Nephron (organoid): ENCODE results near the gene EME2.

Experiments used
- H3K27ac Mint-ChIP-seq, 3 experiments: 2 replicates each; pipeline ENCODE4 v1.8.0; 2020; ENCODE audit warnings: mixed read lengths in 3 of 3, mild to moderate bottlenecking in 2 of 3, moderate library complexity in 1 of 3
- H3K27me3 Mint-ChIP-seq: 2 replicates; pipeline ENCODE4 v1.8.0; 2021; ENCODE audit warnings: low read depth, mild to moderate bottlenecking, moderate library complexity, mixed read lengths
- H3K36me3 Mint-ChIP-seq: 2 replicates; pipeline ENCODE4 v1.8.0; 2020; ENCODE audit warnings: low read depth, mixed read lengths
- H3K4me1 Mint-ChIP-seq: 2 replicates; pipeline ENCODE4 v1.8.0; 2020; ENCODE audit warnings: mixed read lengths
- H3K4me3 Mint-ChIP-seq, 3 experiments: 2 replicates each; pipeline ENCODE4 v1.8.0; 2020; ENCODE audit warnings: mild to moderate bottlenecking in 3 of 3, mixed read lengths in 3 of 3, moderate library complexity in 2 of 3
- H3K9me3 Mint-ChIP-seq: 2 replicates; pipeline ENCODE4 v1.8.0; 2020; ENCODE audit warnings: mixed read lengths
- TF ChIP-seq, protein P1 (sequence below), 3 experiments: fragments of 200-600 bp; sonication (generic); IDR thresholded peaks; one replicate each; pipeline ENCODE4 v1.5.0; 2021; ENCODE audit warnings: antibody characterized with exemption in 3 of 3; ENCODE audit not compliant: unreplicated experiment in 3 of 3

EME2 gene

DNA sequence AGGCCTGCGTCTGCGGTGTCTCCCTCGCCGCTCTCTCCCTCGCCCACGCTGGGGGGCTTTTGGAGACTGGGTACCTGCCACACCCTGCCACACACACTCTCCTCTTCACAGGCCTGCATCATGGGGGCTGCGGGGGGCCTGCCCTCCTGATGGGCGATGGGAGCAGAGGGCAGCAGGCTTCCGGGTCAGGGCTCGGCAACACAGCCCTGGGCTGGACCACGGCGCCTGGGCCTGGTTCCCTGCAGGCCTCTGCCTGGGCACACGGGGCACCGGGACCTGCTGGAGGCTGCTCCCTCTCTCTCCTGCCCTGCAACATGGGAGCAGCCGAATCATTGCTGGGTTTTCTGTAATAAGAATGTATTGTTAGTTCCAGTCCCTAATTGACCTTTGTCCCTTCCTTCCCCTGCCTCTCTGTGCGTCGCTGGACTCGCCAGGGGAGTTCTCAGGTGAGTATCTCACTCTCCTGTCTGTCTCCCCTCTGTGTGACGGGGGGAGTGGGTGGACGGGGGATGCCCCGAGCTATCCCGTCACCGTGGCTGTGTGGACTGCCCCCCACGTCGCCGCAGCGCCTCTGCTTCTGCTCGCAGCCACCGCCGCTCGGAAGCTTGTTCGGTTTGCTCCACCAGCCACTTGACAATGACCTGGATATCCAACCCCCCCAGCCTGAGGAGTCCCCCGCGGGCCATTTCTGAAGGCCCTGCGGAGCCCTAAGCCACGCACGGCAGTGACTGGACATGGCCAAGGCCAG lies 14.7 kb upstream of the EME2 start:
- H3K4me1 Mint-ChIP-seq = no peaks in the 10 kb centered on the region
- H3K9me3 Mint-ChIP-seq = no peaks in the 10 kb centered on the region
- TF ChIP-seq, protein P1, sequence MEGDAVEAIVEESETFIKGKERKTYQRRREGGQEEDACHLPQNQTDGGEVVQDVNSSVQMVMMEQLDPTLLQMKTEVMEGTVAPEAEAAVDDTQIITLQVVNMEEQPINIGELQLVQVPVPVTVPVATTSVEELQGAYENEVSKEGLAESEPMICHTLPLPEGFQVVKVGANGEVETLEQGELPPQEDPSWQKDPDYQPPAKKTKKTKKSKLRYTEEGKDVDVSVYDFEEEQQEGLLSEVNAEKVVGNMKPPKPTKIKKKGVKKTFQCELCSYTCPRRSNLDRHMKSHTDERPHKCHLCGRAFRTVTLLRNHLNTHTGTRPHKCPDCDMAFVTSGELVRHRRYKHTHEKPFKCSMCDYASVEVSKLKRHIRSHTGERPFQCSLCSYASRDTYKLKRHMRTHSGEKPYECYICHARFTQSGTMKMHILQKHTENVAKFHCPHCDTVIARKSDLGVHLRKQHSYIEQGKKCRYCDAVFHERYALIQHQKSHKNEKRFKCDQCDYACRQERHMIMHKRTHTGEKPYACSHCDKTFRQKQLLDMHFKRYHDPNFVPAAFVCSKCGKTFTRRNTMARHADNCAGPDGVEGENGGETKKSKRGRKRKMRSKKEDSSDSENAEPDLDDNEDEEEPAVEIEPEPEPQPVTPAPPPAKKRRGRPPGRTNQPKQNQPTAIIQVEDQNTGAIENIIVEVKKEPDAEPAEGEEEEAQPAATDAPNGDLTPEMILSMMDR (IDR thresholded peaks at IDR 0.05; ENCODE audit: unreplicated experiment in 3 of 3) = no peak
- no peak overlapping the region for H3K4me3 Mint-ChIP-seq
- peak overlapping the region in 1 of 3 experiments; percentile 33 for H3K27ac Mint-ChIP-seq
- H3K27me3 Mint-ChIP-seq = no peaks in the 10 kb centered on the region
- peaks cover 17% of the 10 kb centered on the region for H3K36me3 Mint-ChIP-seq

DNA sequence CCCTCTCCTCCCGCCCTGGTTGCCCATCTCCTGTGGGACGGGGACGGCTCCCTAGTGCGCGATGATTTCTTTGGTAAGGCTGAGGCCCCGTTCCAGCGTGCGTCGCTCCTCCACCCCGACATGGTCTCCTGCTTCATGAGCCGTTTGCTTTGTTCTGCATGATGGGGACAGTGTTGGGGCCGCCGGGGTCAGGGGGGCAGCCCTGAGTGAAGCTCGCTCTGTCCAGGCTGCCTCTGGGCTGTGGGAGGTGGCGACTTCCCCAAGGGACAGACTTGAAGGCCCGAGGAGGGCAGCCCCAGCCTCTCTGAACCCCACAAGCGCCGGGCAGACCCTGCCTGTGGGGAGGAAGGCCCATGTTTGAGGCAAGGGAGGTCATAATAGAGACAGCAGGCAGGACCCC lies 13.7 kb upstream of the EME2 start:
- no peaks in the 10 kb centered on the region for H3K4me1 Mint-ChIP-seq
- no peaks in the 10 kb centered on the region for H3K27me3 Mint-ChIP-seq
- no peaks in the 10 kb centered on the region for H3K9me3 Mint-ChIP-seq
- H3K4me3 Mint-ChIP-seq = no peak overlapping the region
- H3K27ac Mint-ChIP-seq = no peak overlapping the region
- TF ChIP-seq, protein P1 (IDR thresholded peaks at IDR 0.05; ENCODE audit: unreplicated experiment in 3 of 3) = no peak
- peaks cover 16% of the 10 kb centered on the region for H3K36me3 Mint-ChIP-seq

DNA sequence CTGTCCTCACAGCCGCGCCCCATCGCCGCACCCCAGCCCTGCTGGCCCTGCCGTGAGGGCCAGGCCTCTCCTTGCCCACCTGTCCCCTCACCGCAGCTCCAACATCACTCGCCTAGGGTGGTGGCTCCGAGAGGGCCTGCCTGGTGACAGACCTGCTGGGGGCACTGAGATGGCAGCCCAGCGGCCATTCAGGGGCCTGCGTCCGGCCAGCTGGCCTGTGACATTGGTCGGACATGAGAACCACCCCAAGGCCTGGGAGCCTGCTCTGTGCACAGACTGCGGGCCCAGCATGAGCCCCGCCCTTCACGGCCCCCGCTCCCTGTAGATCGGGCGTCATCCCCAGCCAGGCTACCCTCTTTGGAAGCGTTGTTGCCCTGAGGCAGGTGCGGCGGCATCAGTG lies 13.1 kb upstream of the EME2 start:
- H3K4me3 Mint-ChIP-seq = no peak overlapping the region
- no peaks in the 10 kb centered on the region for H3K4me1 Mint-ChIP-seq
- H3K36me3 Mint-ChIP-seq = peaks cover 16% of the 10 kb centered on the region
- TF ChIP-seq, protein P1 (IDR thresholded peaks at IDR 0.05; ENCODE audit: unreplicated experiment in 3 of 3) = no peak
- no peak overlapping the region for H3K27ac Mint-ChIP-seq
- H3K27me3 Mint-ChIP-seq = no peaks in the 10 kb centered on the region
- H3K9me3 Mint-ChIP-seq = no peaks in the 10 kb centered on the region

DNA sequence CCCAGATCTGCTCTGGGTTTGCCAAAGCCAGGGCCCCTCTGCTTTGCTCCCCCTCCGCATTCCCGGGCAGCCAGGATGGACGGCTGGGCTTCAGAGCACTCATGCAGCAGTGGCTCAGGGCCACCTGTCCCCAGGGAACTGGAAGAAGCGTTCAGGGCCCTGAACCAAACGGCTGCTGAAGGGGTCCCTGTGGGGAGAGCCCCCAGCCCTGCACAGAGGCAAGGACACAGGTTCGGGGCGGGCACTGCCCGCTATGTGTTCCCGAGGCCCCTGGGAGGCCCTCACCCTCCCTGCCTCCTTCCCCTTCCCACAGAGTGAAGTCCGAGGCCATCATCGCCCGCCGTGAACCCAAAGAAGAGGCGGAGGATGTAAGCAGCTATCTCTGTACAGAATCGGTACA lies 11.7 kb upstream of the EME2 start:
- TF ChIP-seq, protein P1 (IDR thresholded peaks at IDR 0.05; ENCODE audit: unreplicated experiment in 3 of 3) = no peak
- Mint-ChIP-seq H3K27me3 (no peaks in the 10 kb centered on the region), H3K4me1 (no peaks in the 10 kb centered on the region), H3K27ac (no peak overlapping the region), H3K4me3 (no peak overlapping the region), H3K36me3 (peaks cover 7% of the 10 kb centered on the region), H3K9me3 (no peaks in the 10 kb centered on the region)

DNA sequence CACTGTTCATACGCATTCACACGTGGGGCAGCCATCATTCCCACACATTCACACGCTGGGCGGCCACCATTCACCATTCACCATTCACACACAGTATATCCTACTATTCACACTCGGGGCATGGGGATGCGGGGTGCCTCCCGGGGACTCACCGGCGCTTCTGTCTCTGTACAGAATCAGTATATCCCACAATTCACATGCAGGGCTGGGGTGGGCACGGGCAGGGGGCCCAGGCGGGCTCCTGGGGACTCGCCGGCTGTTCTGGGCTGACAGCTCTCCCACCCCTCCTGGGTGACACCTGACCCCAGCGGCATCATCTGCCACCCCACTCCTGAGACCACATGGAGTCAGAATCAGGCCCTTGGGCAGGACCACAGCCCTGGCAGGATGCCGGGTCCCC lies 10.9 kb upstream of the EME2 start:
- TF ChIP-seq, protein P1 (IDR thresholded peaks at IDR 0.05; ENCODE audit: unreplicated experiment in 3 of 3) = no peak
- Mint-ChIP-seq H3K4me1 (no peaks in the 10 kb centered on the region), H3K9me3 (no peaks in the 10 kb centered on the region), H3K27me3 (no peaks in the 10 kb centered on the region), H3K36me3 (peaks cover 7% of the 10 kb centered on the region), H3K4me3 (no peak overlapping the region), H3K27ac (no peak overlapping the region)
